HG02938 (cell line): ENCODE measurements around the gene MORN3.
A peak's percentile ranks its signal among the peaks of the same experiment; 100 is the strongest.
"Not testable (repeated sequence)": the region's sequence is repeated elsewhere in the genome, so short reads cannot be mapped to it uniquely, and the experiment has no call there.

Source experiments
- ATAC-seq: cut with Tn5 transposase; IDR thresholded peaks from one replicate; pipeline ENCODE4 v1.9.1; 2021; ENCODE audit warnings: mild to moderate bottlenecking, moderate library complexity; ENCODE audit not compliant: unreplicated experiment

Gene MORN3

GRCh38 chr12:121669521-121669900, at the start of gene MORN3:
Gene MORN3 (minus strand): TSS chr12:121669654. CDS start chr12:121669483, 171 bp downstream.
- ATAC-seq: no peak

- ATAC-seq: no peak
These were observed 49.3 kb upstream of the MORN3 start for GRCh38 chr12:121718653-121719239.

- no peak for ATAC-seq
These were observed 47.7 kb upstream of the MORN3 start for GRCh38 chr12:121717041-121717699.

GRCh38 chr12:121715862-121716435, 46.5 kb upstream of the MORN3 start:
- ATAC-seq: no peak

GRCh38 chr12:121715055-121715454, 45.6 kb upstream of the MORN3 start:
- ATAC-seq: not testable (repeated sequence)

GRCh38 chr12:121713793-121714192, 44.3 kb upstream of the MORN3 start:
- no peak for ATAC-seq

- no peak for ATAC-seq
These were observed 43.9 kb upstream of the MORN3 start for GRCh38 chr12:121713257-121713777.

GRCh38 chr12:121712461-121713256, 43.2 kb upstream of the MORN3 start, which contains the start of gene TMEM120B:
Gene TMEM120B (plus strand): TSS chr12:121712752. CDS start chr12:121712896, 144 bp downstream.
- peak; percentile 69 for ATAC-seq

- peak; percentile 14 for ATAC-seq
These were observed 42.7 kb upstream of the MORN3 start for GRCh38 chr12:121712190-121712460.

- no peak for ATAC-seq
These were observed 42.1 kb upstream of the MORN3 start for GRCh38 chr12:121711361-121712189.

GRCh38 chr12:121709478-121709961, 40.1 kb upstream of the MORN3 start:
- ATAC-seq: no peak

- not testable (repeated sequence) for ATAC-seq
These were observed 39.6 kb upstream of the MORN3 start for GRCh38 chr12:121709064-121709424.

GRCh38 chr12:121708313-121709063, 39.0 kb upstream of the MORN3 start:
- ATAC-seq: no peak

- ATAC-seq: no peak
These were observed 36.1 kb upstream of the MORN3 start for GRCh38 chr12:121705514-121705913.

GRCh38 chr12:121702944-121703343, 33.5 kb upstream of the MORN3 start:
- ATAC-seq: no peak

GRCh38 chr12:121701667-121702277, 32.3 kb upstream of the MORN3 start:
- no peak for ATAC-seq

GRCh38 chr12:121697861-121698260, 28.4 kb upstream of the MORN3 start:
- not testable (repeated sequence) for ATAC-seq

GRCh38 chr12:121697093-121697698, 27.7 kb upstream of the MORN3 start:
- ATAC-seq: no peak

GRCh38 chr12:121693155-121693687, 23.8 kb upstream of the MORN3 start:
- no peak for ATAC-seq
